Thoracic aorta (tissue), 2 donors: ENCODE results near the gene UBR2. TPM values are rescaled to one million over a fixed set of nuclear protein-coding genes. Genes with fewer than 3 reads are reported as not detected.
"Not testable (repeated sequence)": the region's sequence is repeated elsewhere in the genome, so short reads cannot be mapped to it uniquely, and the experiment has no call there.

ENCODE experiments used
- ATAC-seq: fragments of 150-250 bp; one replicate; pipeline ENCODE4 v1.8.0; 2017; ENCODE audit warnings: low read depth; ENCODE audit not compliant: insufficient number of reproducible peaks, low FRiP score
- DNase-seq: peaks from one replicate; pipeline ENCODE4 v3.0.0-alpha.2; 2020; ENCODE audit warnings: low spot score
- H3K27ac ChIP-seq, 2 donors: fragments of 200-600 bp; sonication (generic); 1 replicate in 1 of 2; 2 replicates in 1 of 2; pipeline ENCODE4 v1.5.1; 2016; ENCODE audit warnings: mild to moderate bottlenecking in 2 of 2, moderate library complexity in 2 of 2
- H3K27me3 ChIP-seq: fragments of 200-600 bp; sonication (generic); replicated peaks from 2 replicates; pipeline ENCODE4 v1.6.0; 2016; ENCODE audit warnings: mild to moderate bottlenecking; ENCODE audit not compliant: insufficient read depth
- H3K36me3 ChIP-seq: fragments of 200-600 bp; sonication (generic); one replicate; pipeline ENCODE4 v1.5.1; 2016
- H3K4me1 ChIP-seq, 2 donors: fragments of 200-600 bp; sonication (generic); 1 replicate in 1 of 2; 2 replicates in 1 of 2; pipeline versions ENCODE4 v1.5.1 to v1.6.0; 2016; ENCODE audit warnings: low read depth in 2 of 2, mild to moderate bottlenecking in 1 of 2; ENCODE audit not compliant: control insufficient read depth in 1 of 2
- H3K4me3 ChIP-seq: fragments of 200-600 bp; sonication (generic); 2 replicates; pipeline ENCODE4 v1.5.1; 2016; ENCODE audit warnings: mild to moderate bottlenecking
- H3K9me3 ChIP-seq: fragments of 200-600 bp; sonication (generic); 2 replicates; pipeline ENCODE4 v1.5.1; 2016
- total RNA-seq, 2 donors: library from RNA; depleted of rRNA; stranded (reverse); fragments of >200 nt; gene quantifications; one replicate each; pipeline versions ENCODE4 v1.1.0 to v1.2.3, GENCODE V29; 2016
- TF ChIP-seq, protein P1 (sequence below): fragments of 200-600 bp; sonication (generic); IDR thresholded peaks from one replicate; pipeline ENCODE4 v1.5.1; 2019; ENCODE audit warnings: antibody characterized with exemption

The UBR2 gene
- total RNA-seq, 2 donors from 2014 or later = 25.9 to 38.7 TPM

DNA sequence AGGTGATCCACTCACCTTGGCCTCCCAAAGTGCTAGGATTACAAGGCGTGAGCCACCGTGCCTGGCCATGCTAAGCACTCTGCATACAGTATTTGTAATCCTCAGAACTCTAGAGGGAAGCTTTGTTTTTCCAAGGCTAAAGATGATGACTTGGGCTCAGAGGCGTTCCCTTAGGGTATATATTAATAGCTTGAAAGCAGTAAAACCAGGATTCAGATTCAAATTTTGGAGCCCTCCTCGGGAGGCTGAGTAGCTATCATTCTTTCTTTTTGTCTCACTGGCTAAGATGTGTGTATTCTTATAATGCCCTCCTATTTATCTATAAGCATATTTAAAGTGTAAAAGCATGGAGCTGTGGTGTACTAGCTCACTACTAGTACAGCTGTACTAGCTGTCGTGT is 90.0 kb downstream of the UBR2 start:
- Histone ChIP-seq H3K4me1 (no peaks in the 10 kb centered on the region), H3K27me3 (no peaks in the 10 kb centered on the region), H3K27ac (no peak overlapping the region), H3K36me3 (peaks cover 36% of the 10 kb centered on the region), H3K9me3 (no peaks in the 10 kb centered on the region), H3K4me3 (no peak overlapping the region)
- DNase-seq = no peak
- no peak for ATAC-seq
- TF ChIP-seq, protein P1, sequence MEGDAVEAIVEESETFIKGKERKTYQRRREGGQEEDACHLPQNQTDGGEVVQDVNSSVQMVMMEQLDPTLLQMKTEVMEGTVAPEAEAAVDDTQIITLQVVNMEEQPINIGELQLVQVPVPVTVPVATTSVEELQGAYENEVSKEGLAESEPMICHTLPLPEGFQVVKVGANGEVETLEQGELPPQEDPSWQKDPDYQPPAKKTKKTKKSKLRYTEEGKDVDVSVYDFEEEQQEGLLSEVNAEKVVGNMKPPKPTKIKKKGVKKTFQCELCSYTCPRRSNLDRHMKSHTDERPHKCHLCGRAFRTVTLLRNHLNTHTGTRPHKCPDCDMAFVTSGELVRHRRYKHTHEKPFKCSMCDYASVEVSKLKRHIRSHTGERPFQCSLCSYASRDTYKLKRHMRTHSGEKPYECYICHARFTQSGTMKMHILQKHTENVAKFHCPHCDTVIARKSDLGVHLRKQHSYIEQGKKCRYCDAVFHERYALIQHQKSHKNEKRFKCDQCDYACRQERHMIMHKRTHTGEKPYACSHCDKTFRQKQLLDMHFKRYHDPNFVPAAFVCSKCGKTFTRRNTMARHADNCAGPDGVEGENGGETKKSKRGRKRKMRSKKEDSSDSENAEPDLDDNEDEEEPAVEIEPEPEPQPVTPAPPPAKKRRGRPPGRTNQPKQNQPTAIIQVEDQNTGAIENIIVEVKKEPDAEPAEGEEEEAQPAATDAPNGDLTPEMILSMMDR = no peak

DNA sequence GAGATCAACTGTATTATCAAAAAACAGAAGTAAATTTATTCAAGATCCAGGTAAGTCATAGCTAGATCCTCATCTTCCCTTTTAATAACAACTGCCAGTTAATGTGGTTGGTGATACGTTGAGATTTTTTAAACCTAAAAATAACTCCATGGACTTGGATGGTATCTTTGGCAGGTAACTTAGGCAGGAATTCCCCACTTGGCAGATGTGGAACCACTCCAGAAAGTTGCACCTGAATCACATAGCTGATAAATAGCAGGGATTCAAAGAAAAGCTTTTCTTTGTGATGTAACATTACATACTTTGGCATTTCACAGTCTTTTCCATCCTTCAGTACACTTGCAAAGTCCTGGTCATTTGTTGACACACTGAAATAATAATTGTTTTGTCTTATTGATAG is 96.0 kb downstream of the UBR2 start:
- Histone ChIP-seq H3K4me1 (no peaks in the 10 kb centered on the region), H3K9me3 (no peaks in the 10 kb centered on the region), H3K36me3 (peaks cover 39% of the 10 kb centered on the region), H3K27me3 (no peaks in the 10 kb centered on the region), H3K27ac (no peak overlapping the region), H3K4me3 (no peak overlapping the region)
- ATAC-seq (no peak), DNase-seq (no peak)
- TF ChIP-seq, protein P1 = no peak

DNA sequence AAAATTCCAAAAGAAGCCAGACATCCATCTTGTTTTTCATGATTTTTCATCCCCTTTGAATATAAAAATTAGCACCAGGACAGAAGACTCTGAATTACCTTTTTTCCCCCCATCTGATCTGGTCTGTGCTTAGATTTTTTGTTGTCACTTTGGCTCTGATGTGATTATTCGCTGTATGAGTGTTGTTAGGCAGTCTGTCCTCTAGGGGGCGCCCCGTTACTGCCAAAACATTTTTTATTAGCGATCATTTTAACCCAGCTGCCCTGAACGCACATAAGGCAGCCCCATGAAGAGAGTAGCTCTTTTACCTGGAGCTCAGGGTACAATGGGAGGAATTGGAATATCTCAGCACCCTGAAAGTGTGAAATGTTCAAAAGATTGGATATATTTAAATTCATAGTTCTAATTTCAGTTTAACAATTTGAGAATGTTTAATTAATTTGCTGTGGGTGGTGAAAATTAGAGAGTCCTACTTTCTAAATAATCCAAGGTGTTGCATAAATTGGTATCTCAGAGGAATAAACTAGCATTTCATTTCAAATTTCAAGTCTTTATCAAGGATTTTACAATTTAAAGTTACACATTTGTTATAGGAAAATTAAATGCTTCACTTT is 97.8 kb downstream of the UBR2 start:
- Histone ChIP-seq H3K4me1 (no peaks in the 10 kb centered on the region), H3K4me3 (no peak overlapping the region), H3K27me3 (no peaks in the 10 kb centered on the region), H3K9me3 (no peaks in the 10 kb centered on the region), H3K36me3 (peaks cover 39% of the 10 kb centered on the region), H3K27ac (no peak overlapping the region)
- TF ChIP-seq, protein P1 = peak; percentile 89
- ATAC-seq (no peak), DNase-seq (peak; percentile 40)

DNA sequence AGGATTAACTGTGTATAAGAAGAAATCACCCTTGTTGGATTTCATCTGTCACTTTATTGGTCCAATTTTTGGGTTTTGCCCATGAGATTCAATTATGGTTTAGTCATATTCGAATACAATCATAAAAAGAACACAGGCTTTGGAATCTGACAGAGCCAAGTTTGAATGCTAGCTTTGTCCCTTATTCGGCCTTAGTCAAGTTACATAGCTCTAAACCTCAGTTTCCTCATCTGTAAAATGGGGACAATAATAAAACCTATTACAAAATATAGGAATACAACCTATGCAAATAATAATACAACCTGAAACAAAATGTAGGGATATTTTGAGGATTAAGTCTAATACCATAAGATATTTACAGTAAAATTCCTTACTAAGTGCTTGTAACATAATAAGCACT is 100.9 kb downstream of the UBR2 start:
- TF ChIP-seq, protein P1 = no peak
- peaks cover 45% of the 10 kb centered on the region for H3K36me3 ChIP-seq

DNA sequence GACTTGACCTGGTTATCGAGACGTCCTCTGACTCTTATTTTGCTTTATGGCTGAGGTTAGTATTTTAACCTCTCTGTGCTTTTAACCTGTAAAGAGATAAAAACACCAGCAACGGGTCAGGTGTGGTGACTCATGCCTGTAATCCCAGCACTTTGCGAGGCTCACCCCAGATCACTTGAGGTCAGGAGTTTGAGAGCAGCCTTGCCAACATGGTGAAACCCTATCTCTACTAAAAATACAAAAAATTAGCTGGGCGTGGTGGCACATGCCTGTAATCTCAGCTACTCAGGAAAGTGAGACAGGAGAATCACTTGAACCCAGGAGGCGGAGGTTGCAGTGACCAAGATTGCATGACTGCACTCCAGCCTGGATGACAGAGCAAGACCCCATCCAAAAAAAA is 110.5 kb downstream of the UBR2 start:
- peaks cover 84% of the 10 kb centered on the region for H3K36me3 ChIP-seq
- not testable (repeated sequence) for ATAC-seq, H3K27me3 ChIP-seq, H3K9me3 ChIP-seq, H3K27ac ChIP-seq, DNase-seq, H3K4me1 ChIP-seq, H3K4me3 ChIP-seq

More for the DNA sequence above, 100.9 kb downstream of the UBR2 start:
- Histone ChIP-seq H3K27me3 (no peaks in the 10 kb centered on the region), H3K27ac (no peak overlapping the region), H3K4me1 (no peaks in the 10 kb centered on the region), H3K4me3 (no peak overlapping the region), H3K9me3 (no peaks in the 10 kb centered on the region)
- DNase-seq (no peak), ATAC-seq (no peak)

DNA sequence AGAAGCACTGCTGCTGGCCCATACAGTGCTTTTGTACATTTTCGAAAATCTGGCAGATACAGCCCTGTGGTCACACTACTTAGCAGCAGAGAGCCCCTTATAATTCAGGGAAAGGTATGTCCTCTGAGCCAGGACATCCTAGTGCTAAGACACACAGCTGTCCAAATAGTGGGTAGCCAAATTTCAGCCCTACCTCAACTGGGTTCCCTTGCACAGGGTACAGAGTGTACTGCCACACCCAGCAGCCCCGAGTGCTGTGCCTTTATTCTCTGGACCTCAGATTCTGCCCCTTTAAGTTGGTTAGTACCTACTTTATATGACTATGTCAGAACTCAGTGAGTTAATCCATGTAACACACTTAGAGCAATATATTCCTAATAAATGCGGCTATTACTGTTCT is 111.0 kb downstream of the UBR2 start:
- H3K4me1 ChIP-seq = no peaks in the 10 kb centered on the region
- H3K27ac ChIP-seq = no peak overlapping the region
- H3K4me3 ChIP-seq = no peak overlapping the region
- no peaks in the 10 kb centered on the region for H3K27me3 ChIP-seq
- H3K36me3 ChIP-seq = peaks cover 83% of the 10 kb centered on the region
- DNase-seq (no peak), ATAC-seq (no peak)
- TF ChIP-seq, protein P1 = no peak
- H3K9me3 ChIP-seq = no peaks in the 10 kb centered on the region
